ENCODE results near the gene PAK4. TPM values are rescaled to one million over a fixed set of nuclear protein-coding genes. Genes with fewer than 3 reads are reported as not detected.
"Not testable (repeated sequence)": the region's sequence is repeated elsewhere in the genome, so short reads cannot be mapped to it uniquely, and the experiment has no call there.

The PAK4 gene
- total RNA-seq, 5 donors from 2014 or later (not counting 1 experiment from before 2014, with no cell fraction given): 8.6 to 16.8 (median 12.9) TPM

- H3K27me3 ChIP-seq (replicated peaks in 1 of 2; ENCODE audit: control insufficient read depth in 2 of 2, extremely low read depth in 1 of 2, insufficient read depth in 2 of 2, low read length in 1 of 2); H3K4me3 ChIP-seq (ENCODE audit: control insufficient read depth in 1 of 2, extremely low read depth in 1 of 2, low read length in 1 of 2); H3K36me3 ChIP-seq (ENCODE audit: control insufficient read depth in 2 of 2, extremely low read depth in 1 of 2, insufficient read depth in 1 of 2, low read length in 1 of 2); H3K4me3 Mint-ChIP-seq; DNase-seq; CTCF ChIA-PET; H3K36me3 Mint-ChIP-seq; POLR2A ChIA-PET; H3K27ac Mint-ChIP-seq; H3K27me3 Mint-ChIP-seq; H3K9me3 Mint-ChIP-seq; H3K9me3 ChIP-seq; H3K27ac ChIP-seq (ENCODE audit: low read length); ATAC-seq (replicated peaks in 1 of 4); H3K4me1 ChIP-seq (ENCODE audit: control insufficient read depth in 1 of 2, extremely low read depth in 1 of 2, insufficient read depth in 2 of 2, low read length in 2 of 2): not testable (repeated sequence)
- 95% methylated on average over 2 of the region's 5 CpGs for WGBS (ENCODE audit: insufficient coverage)
- H3K4me1 Mint-ChIP-seq: peaks cover 31 to 43% (median 34%) of the 10 kb centered on the region in 3 donors
Measured at GRCh38 chr19:39143757-39144289, 18.2 kb downstream of the PAK4 start.

- CTCF ChIA-PET: no interaction called here
- no peaks in the 10 kb centered on the region for H3K27me3 Mint-ChIP-seq
- 71% methylated on average over 7 of the region's 14 CpGs for WGBS (ENCODE audit: insufficient coverage)
Measured at GRCh38 chr19:39144290-39145071, 18.9 kb downstream of the PAK4 start.

DNA sequence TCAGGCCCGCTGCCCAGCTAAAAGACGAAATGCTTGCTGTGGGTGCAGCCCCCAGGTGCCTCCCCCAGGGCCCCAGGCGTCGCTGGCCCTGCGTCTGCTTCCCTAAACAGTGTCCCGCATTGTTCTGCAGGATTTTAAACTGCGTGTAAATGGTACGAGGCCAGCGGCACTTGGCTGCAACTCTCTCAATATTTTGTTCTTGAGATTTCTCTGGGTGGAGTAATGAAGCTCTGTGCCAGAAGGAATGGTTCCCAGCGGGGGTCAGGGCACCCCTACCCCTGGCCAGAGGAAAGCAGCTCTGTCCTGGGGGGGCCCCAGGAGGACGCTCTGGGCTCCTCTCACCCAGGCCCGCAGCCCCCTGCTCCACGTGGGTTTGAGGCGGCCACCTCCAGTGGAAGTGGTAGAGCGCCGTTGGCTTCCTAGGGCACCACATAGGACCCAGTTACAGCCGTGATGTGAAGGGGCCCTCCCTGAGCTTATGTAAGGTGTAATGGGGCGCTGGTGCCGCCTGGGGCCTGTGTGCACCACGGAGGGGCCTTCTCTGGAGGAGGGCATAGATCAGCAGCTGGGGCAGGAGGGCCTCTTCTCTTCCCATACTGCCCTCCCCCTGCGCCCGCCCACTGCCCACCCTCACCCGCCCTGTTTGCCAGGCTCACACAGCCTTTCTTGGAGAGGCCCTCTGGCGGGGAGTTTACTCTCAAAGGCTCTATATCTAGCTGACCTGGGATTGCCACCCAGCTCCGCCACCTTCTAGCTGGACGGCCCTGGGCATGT is 19.8 kb downstream of the PAK4 start:
- Histone ChIP-seq H3K4me1 (ENCODE audit: control insufficient read depth in 1 of 2, extremely low read depth in 1 of 2, insufficient read depth in 2 of 2, low read length in 2 of 2) (no peaks in the 10 kb centered on the region), H3K27ac (ENCODE audit: low read length) (no peak overlapping the region), H3K27me3 (replicated peaks in 1 of 2; ENCODE audit: control insufficient read depth in 2 of 2, extremely low read depth in 1 of 2, insufficient read depth in 2 of 2, low read length in 1 of 2) (no peaks in the 10 kb centered on the region), H3K4me3 (ENCODE audit: control insufficient read depth in 1 of 2, extremely low read depth in 1 of 2, low read length in 1 of 2) (no peak overlapping the region), H3K9me3 (no peaks in the 10 kb centered on the region), H3K36me3 (ENCODE audit: control insufficient read depth in 2 of 2, extremely low read depth in 1 of 2, insufficient read depth in 1 of 2, low read length in 1 of 2) (no peaks in the 10 kb centered on the region)
- no peak for DNase-seq
- POLR2A ChIA-PET: interaction anchor here in 1 of 2 donors (0.9 kb wide), 1 partner anchor 13 kb away, joined by 5 read pairs; no protein-coding TSS in a partner anchor
- H3K27me3 Mint-ChIP-seq: no peaks in the 10 kb centered on the region
- peaks cover 29 to 43% (median 31%) of the 10 kb centered on the region in 3 donors for H3K4me1 Mint-ChIP-seq
- no peak overlapping the region for H3K4me3 Mint-ChIP-seq
- peak in 1 of 4 experiments; percentile 20 for ATAC-seq (replicated peaks in 1 of 4)
- CTCF ChIA-PET: interaction anchor here (0.5 to 0.6 kb wide), 2 partner anchors 29 to 484 kb away, joined by 3 to 5 read pairs; no protein-coding TSS in a partner anchor
- no peaks in the 10 kb centered on the region for H3K9me3 Mint-ChIP-seq
- H3K27ac Mint-ChIP-seq: no peak overlapping the region
- 77% methylated on average over 9 of the region's 26 CpGs for WGBS (ENCODE audit: insufficient coverage)
- H3K36me3 Mint-ChIP-seq: peaks cover 6% of the 10 kb centered on the region

More at GRCh38 chr19:39144290-39145071, 18.9 kb downstream of the PAK4 start:
- no peak overlapping the region for H3K4me3 Mint-ChIP-seq
- DNase-seq (no peak), ATAC-seq (replicated peaks in 1 of 4) (no peak)
- no peaks in the 10 kb centered on the region for H3K9me3 Mint-ChIP-seq
- Histone ChIP-seq H3K36me3 (ENCODE audit: control insufficient read depth in 2 of 2, extremely low read depth in 1 of 2, insufficient read depth in 1 of 2, low read length in 1 of 2) (no peaks in the 10 kb centered on the region), H3K27ac (ENCODE audit: low read length) (no peak overlapping the region), H3K27me3 (replicated peaks in 1 of 2; ENCODE audit: control insufficient read depth in 2 of 2, extremely low read depth in 1 of 2, insufficient read depth in 2 of 2, low read length in 1 of 2) (no peaks in the 10 kb centered on the region), H3K4me1 (ENCODE audit: control insufficient read depth in 1 of 2, extremely low read depth in 1 of 2, insufficient read depth in 2 of 2, low read length in 2 of 2) (no peaks in the 10 kb centered on the region), H3K4me3 (ENCODE audit: control insufficient read depth in 1 of 2, extremely low read depth in 1 of 2, low read length in 1 of 2) (no peak overlapping the region), H3K9me3 (no peaks in the 10 kb centered on the region)
- peaks cover 6% of the 10 kb centered on the region for H3K36me3 Mint-ChIP-seq
- peaks cover 31 to 43% (median 32%) of the 10 kb centered on the region in 3 donors for H3K4me1 Mint-ChIP-seq
- H3K27ac Mint-ChIP-seq: no peak overlapping the region
- POLR2A ChIA-PET: no interaction called here

DNA sequence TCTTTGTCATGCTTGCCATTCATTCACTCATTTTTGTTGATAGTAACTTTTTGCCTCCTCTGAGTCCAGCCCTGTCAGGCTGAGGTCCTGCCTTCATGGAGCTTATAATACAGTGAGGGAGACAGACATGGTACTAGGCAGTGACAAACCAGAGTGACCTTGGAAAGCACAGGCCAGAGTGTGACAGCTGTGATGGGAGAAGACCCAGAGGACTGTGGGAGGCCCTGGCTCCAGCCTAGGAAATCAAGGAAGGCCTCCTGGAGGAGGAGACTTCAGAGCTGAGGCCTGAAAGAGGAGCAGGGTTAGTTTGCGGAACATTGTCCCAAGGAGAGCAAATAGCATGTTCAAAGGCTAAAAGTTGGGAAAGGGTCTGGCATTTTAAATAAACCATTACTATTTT is 20.5 kb downstream of the PAK4 start:
- no peaks in the 10 kb centered on the region for H3K4me1 ChIP-seq (ENCODE audit: control insufficient read depth in 1 of 2, extremely low read depth in 1 of 2, insufficient read depth in 2 of 2, low read length in 2 of 2)
- H3K27me3 Mint-ChIP-seq: no peaks in the 10 kb centered on the region
- CTCF ChIA-PET: interaction anchor here (0.5 to 0.6 kb wide), 2 partner anchors 28 to 484 kb away, joined by 3 to 5 read pairs; no protein-coding TSS in a partner anchor
- H3K27me3 ChIP-seq (replicated peaks in 1 of 2; ENCODE audit: control insufficient read depth in 2 of 2, extremely low read depth in 1 of 2, insufficient read depth in 2 of 2, low read length in 1 of 2): no peaks in the 10 kb centered on the region
- no peaks in the 10 kb centered on the region for H3K9me3 ChIP-seq
- no peak overlapping the region for H3K4me3 Mint-ChIP-seq
- ATAC-seq (replicated peaks in 1 of 4): no peak
- H3K27ac ChIP-seq (ENCODE audit: low read length): no peak overlapping the region
- peaks cover 0 to 3% of the 10 kb centered on the region in 2 donors for H3K36me3 ChIP-seq (ENCODE audit: control insufficient read depth in 2 of 2, extremely low read depth in 1 of 2, insufficient read depth in 1 of 2, low read length in 1 of 2)
- WGBS (ENCODE audit: insufficient coverage): no CpG with 5 or more reads among the region's 1 CpG
- POLR2A ChIA-PET: interaction anchor here in 1 of 2 donors (0.9 kb wide), 1 partner anchor 14 kb away, joined by 5 read pairs; no protein-coding TSS in a partner anchor
- DNase-seq: no peak
- H3K4me3 ChIP-seq (ENCODE audit: control insufficient read depth in 1 of 2, extremely low read depth in 1 of 2, low read length in 1 of 2): no peak overlapping the region
- H3K36me3 Mint-ChIP-seq: peaks cover 6% of the 10 kb centered on the region
- no peak overlapping the region for H3K27ac Mint-ChIP-seq
- H3K4me1 Mint-ChIP-seq: peaks cover 31 to 43% (median 36%) of the 10 kb centered on the region in 3 donors
- no peaks in the 10 kb centered on the region for H3K9me3 Mint-ChIP-seq

- H3K4me3 ChIP-seq (ENCODE audit: control insufficient read depth in 1 of 2, extremely low read depth in 1 of 2, low read length in 1 of 2): no peak overlapping the region
- WGBS (ENCODE audit: insufficient coverage): 85% methylated on average over 4 of the region's 7 CpGs
- H3K36me3 ChIP-seq (ENCODE audit: control insufficient read depth in 2 of 2, extremely low read depth in 1 of 2, insufficient read depth in 1 of 2, low read length in 1 of 2): peaks cover 0 to 3% of the 10 kb centered on the region in 2 donors
- POLR2A ChIA-PET: interaction anchor here in 1 of 2 donors (0.9 kb wide), 1 partner anchor 14 kb away, joined by 5 read pairs; no protein-coding TSS in a partner anchor
- H3K4me1 Mint-ChIP-seq: peaks cover 31 to 42% (median 36%) of the 10 kb centered on the region in 3 donors
- no peaks in the 10 kb centered on the region for H3K9me3 ChIP-seq
- H3K36me3 Mint-ChIP-seq: peaks cover 6% of the 10 kb centered on the region
- ATAC-seq (replicated peaks in 1 of 4) (no peak), DNase-seq (no peak)
- H3K4me3 Mint-ChIP-seq: no peak overlapping the region
- H3K27me3 Mint-ChIP-seq: no peaks in the 10 kb centered on the region
- H3K4me1 ChIP-seq (ENCODE audit: control insufficient read depth in 1 of 2, extremely low read depth in 1 of 2, insufficient read depth in 2 of 2, low read length in 2 of 2): no peaks in the 10 kb centered on the region
- no peaks in the 10 kb centered on the region for H3K27me3 ChIP-seq (replicated peaks in 1 of 2; ENCODE audit: control insufficient read depth in 2 of 2, extremely low read depth in 1 of 2, insufficient read depth in 2 of 2, low read length in 1 of 2)
- H3K27ac ChIP-seq (ENCODE audit: low read length): no peak overlapping the region
- no peak overlapping the region for H3K27ac Mint-ChIP-seq
- no peaks in the 10 kb centered on the region for H3K9me3 Mint-ChIP-seq
- CTCF ChIA-PET: interaction anchor here in 1 of 2 donors (0.6 kb wide), 1 partner anchor 32 kb away, joined by 3 read pairs; no protein-coding TSS in a partner anchor
Measured at GRCh38 chr19:39146686-39147450, 21.3 kb downstream of the PAK4 start.
